Astrocyte (in vitro differentiated cells and primary cell): Measurements from ENCODE around the gene IDI1.

ENCODE experiments used
- CTCF ChIP-seq: IDR thresholded peaks from 2 replicates; pipeline ENCODE4 v1.5.1; 2011; ENCODE audit warnings: low read depth, mild to moderate bottlenecking, inconsistent platforms, low read length, moderate library complexity; ENCODE audit not compliant: insufficient read depth
- EZH2 ChIP-seq: IDR thresholded peaks from 2 replicates; pipeline ENCODE4 v1.6.1; 2012; ENCODE audit warnings: mild to moderate bottlenecking, low read length, inconsistent platforms; ENCODE audit not compliant: insufficient read depth

- TF ChIP-seq CTCF (no peak), EZH2 (no peak)
Measured at GRCh38 chr10:992871-993270, 56.0 kb downstream of the IDI1 start.
